Mesothelial cell of epicardium (in vitro differentiated cells): ENCODE results near the gene CNTN6. TPM values are rescaled to one million over a fixed set of nuclear protein-coding genes. Genes with fewer than 3 reads are reported as not detected.

Source experiments
- DNase-seq, 2 experiments: peaks; one replicate each; pipeline ENCODE4 v3.0.0; 2021; ENCODE audit warnings: low spot score in 2 of 2; ENCODE audit not compliant: unreplicated experiment in 2 of 2
- H3K27ac Mint-ChIP-seq: 2 replicates; pipeline ENCODE4 v1.8.0; 2021; ENCODE audit warnings: mixed read lengths
- H3K27me3 Mint-ChIP-seq: 2 replicates; pipeline ENCODE4 v1.8.0; 2021; ENCODE audit warnings: low read depth, mixed read lengths
- H3K36me3 Mint-ChIP-seq: 2 replicates; pipeline ENCODE4 v1.8.0; 2021; ENCODE audit warnings: mixed read lengths
- H3K4me1 Mint-ChIP-seq: 2 replicates; pipeline ENCODE4 v1.8.0; 2021; ENCODE audit warnings: mixed read lengths
- H3K4me3 Mint-ChIP-seq: 2 replicates; pipeline ENCODE4 v1.8.0; 2021; ENCODE audit warnings: mild to moderate bottlenecking, moderate library complexity, mixed read lengths
- H3K9me3 Mint-ChIP-seq: 2 replicates; pipeline ENCODE4 v1.8.0; 2021; ENCODE audit warnings: mixed read lengths
- total RNA-seq: library from RNA; stranded (reverse); gene quantifications from 3 replicates; pipeline ENCODE4 v1.2.1, GENCODE V29; 2021
- TF ChIP-seq, protein P1 (sequence below): fragments of 200-600 bp; sonication (generic); IDR thresholded peaks from one replicate; pipeline ENCODE4 v1.5.0; 2021; ENCODE audit warnings: antibody characterized with exemption; ENCODE audit not compliant: unreplicated experiment

CNTN6 gene
- total RNA-seq, 1 donor from 2014 or later, result 15.4 TPM

DNA sequence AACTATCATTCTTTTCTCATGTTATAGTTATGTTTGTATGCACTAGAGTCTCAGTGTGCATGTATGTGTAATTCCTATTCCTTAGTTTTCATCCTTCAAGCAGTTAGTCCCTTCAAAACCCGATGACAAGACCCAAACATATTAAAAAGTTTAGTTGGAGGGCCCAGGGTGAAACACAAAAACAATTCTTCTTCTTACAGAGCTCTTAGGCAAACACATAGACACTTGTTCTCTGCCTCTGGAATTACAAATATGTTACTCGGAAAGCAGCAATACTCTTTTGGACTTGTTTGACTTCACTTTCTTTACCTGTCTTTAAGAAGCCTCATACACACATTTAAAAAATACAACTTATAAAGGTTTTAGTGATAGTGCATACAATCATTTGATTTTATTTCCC lies 763 bp upstream of the CNTN6 start:
- peaks cover 44% of the 10 kb centered on the region for H3K4me1 Mint-ChIP-seq
- H3K27ac Mint-ChIP-seq, result peak overlapping the region; percentile 74
- DNase-seq, result no peak
- no peaks in the 10 kb centered on the region for H3K27me3 Mint-ChIP-seq
- peak overlapping the region; percentile 65 for H3K4me3 Mint-ChIP-seq
- TF ChIP-seq, protein P1, sequence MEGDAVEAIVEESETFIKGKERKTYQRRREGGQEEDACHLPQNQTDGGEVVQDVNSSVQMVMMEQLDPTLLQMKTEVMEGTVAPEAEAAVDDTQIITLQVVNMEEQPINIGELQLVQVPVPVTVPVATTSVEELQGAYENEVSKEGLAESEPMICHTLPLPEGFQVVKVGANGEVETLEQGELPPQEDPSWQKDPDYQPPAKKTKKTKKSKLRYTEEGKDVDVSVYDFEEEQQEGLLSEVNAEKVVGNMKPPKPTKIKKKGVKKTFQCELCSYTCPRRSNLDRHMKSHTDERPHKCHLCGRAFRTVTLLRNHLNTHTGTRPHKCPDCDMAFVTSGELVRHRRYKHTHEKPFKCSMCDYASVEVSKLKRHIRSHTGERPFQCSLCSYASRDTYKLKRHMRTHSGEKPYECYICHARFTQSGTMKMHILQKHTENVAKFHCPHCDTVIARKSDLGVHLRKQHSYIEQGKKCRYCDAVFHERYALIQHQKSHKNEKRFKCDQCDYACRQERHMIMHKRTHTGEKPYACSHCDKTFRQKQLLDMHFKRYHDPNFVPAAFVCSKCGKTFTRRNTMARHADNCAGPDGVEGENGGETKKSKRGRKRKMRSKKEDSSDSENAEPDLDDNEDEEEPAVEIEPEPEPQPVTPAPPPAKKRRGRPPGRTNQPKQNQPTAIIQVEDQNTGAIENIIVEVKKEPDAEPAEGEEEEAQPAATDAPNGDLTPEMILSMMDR, result no peak
- peaks cover 11% of the 10 kb centered on the region for H3K9me3 Mint-ChIP-seq
- peaks cover 7% of the 10 kb centered on the region for H3K36me3 Mint-ChIP-seq

DNA sequence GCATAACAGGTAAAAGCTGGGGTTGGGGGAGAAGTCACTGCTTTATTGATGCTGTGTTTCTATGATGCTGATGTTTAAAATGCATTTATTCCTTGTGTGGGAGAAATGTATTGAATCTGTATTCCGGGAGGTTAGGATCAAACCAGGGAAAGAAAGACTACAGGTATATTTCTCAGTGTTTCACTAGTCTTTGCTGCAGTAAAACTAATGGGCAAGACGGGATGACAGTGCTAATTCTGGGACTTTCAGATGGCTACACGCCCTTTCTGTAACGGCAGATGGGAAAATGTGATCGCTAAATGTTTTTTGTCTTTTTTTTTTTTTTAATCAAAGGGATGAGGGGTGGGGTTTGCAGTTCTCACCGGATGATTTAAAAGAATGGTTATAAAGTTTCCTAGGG lies 393 bp downstream of the CNTN6 start:
- TF ChIP-seq, protein P1, result no peak
- Mint-ChIP-seq H3K4me3 (peak overlapping the region; percentile 65), H3K27ac (peak overlapping the region; percentile 74), H3K4me1 (peaks cover 34% of the 10 kb centered on the region), H3K9me3 (peaks cover 11% of the 10 kb centered on the region), H3K36me3 (peaks cover 7% of the 10 kb centered on the region), H3K27me3 (no peaks in the 10 kb centered on the region)
- no peak for DNase-seq

DNA sequence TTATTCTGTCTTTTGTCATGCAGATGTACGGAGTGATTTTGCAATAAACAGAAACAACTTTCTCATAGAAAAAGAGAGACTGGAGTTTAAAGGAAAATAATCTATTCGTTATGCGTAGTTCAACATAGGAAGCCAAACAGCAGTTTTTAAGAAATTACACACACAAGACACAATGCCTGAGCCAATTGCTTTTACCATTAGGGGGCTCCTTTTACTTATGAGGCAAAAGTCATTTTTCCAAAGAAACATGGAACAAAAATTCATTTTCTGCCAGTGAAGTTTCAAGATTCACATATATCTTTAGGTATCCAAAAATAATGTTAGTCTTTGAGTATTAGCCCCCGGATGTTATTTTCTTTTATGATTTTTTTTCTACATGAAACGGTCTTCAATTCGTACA lies 10.7 kb downstream of the CNTN6 start:
- DNase-seq, result no peak
- Mint-ChIP-seq H3K36me3 (peaks cover 3% of the 10 kb centered on the region), H3K27ac (no peak overlapping the region), H3K4me3 (no peak overlapping the region), H3K9me3 (peaks cover 13% of the 10 kb centered on the region), H3K27me3 (no peaks in the 10 kb centered on the region), H3K4me1 (no peaks in the 10 kb centered on the region)
- TF ChIP-seq, protein P1, result no peak

DNA sequence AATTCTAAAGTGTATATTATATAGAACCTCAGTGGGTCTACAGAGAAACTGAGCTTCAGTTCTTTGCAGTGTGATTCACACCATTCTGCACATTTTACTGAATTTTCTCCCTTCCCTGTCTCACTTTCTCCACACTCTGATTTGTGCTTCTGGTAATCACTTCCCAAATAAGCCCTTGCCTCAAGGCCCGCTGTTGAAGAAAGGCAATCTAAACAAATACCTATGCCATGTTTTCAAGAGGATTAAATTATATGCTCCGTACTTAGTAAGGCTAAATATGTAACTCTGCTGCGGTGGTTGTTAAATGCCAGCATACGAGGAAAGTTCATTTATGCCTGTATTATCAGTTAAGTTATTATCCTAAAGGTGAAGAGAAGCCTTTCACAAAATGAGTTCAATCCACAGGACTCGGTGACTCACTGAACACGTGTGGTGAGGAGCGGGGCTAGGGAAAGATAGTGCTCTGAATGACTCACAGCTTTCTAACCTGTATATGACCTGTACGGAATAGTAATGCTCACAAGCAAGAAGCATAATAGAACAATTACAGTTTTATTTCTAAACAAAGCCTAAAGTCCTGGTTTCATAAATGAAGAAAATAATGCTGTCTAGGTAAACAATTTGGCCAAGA lies 25.1 kb downstream of the CNTN6 start:
- Mint-ChIP-seq H3K36me3 (no peaks in the 10 kb centered on the region), H3K4me3 (no peak overlapping the region), H3K27me3 (no peaks in the 10 kb centered on the region), H3K27ac (peak overlapping the region; percentile 66), H3K4me1 (peaks cover 12% of the 10 kb centered on the region), H3K9me3 (no peaks in the 10 kb centered on the region)
- TF ChIP-seq, protein P1, result no peak
- DNase-seq, result no peak

DNA sequence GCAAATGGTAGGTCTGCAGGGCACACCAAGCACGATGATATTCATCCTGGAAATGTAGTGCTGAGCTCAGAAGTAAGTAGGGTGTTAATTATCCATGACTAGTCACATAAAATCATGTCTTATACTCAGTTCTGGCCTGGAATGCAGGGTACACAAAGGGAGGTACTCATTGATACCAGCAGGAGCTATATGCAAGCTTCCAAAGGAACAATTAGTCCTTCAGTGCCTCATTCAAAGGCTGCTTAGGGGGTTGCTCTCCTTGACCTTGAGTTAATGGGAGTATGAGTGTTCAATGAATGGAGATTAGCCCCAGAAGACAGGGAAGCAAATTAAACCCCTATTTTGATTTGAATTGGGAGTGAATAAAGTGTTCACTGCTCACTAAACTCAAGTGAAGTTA lies 38.3 kb downstream of the CNTN6 start:
- H3K27ac Mint-ChIP-seq, result no peak overlapping the region
- TF ChIP-seq, protein P1, result no peak
- DNase-seq, result no peak
- peaks cover 5% of the 10 kb centered on the region for H3K4me1 Mint-ChIP-seq
- no peak overlapping the region for H3K4me3 Mint-ChIP-seq
- no peaks in the 10 kb centered on the region for H3K36me3 Mint-ChIP-seq
- H3K9me3 Mint-ChIP-seq, result no peaks in the 10 kb centered on the region
- no peaks in the 10 kb centered on the region for H3K27me3 Mint-ChIP-seq

DNA sequence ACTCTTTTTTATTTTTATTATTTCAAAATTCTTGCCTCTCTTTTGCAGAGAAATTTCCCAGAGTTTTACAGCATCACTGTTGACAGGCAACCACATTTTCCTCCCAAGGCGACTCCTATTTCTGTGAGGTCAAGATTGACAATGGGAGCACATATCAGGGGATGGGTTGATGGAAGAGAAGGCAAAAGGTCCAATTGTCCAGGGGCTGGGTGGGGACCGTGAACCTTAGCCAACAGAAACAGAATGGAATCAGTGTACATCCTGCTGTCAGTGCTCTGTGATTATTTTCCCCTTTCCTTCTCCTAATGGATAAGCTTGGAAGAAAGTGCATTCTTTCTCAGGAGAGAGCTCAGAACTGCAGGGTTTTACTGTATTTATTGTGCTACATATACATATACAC lies 42.4 kb downstream of the CNTN6 start:
- TF ChIP-seq, protein P1, result no peak
- no peak for DNase-seq
- H3K36me3 Mint-ChIP-seq, result no peaks in the 10 kb centered on the region

More for the DNA sequence above, 42.4 kb downstream of the CNTN6 start:
- Mint-ChIP-seq H3K9me3 (no peaks in the 10 kb centered on the region), H3K27me3 (no peaks in the 10 kb centered on the region), H3K4me1 (peaks cover 9% of the 10 kb centered on the region), H3K4me3 (no peak overlapping the region), H3K27ac (no peak overlapping the region)
